Activated T-cell treated with anti-CD3 and anti-CD28 coated beads, Interleukin-2, amount 50 U/mL, for 48 hours (primary cell): ENCODE results near the gene TINAG.

ENCODE experiments used
- DNase-seq, 2 experiments: peaks; one replicate each; pipeline ENCODE4 v3.0.0-alpha.2; 2020

TINAG gene

DNA sequence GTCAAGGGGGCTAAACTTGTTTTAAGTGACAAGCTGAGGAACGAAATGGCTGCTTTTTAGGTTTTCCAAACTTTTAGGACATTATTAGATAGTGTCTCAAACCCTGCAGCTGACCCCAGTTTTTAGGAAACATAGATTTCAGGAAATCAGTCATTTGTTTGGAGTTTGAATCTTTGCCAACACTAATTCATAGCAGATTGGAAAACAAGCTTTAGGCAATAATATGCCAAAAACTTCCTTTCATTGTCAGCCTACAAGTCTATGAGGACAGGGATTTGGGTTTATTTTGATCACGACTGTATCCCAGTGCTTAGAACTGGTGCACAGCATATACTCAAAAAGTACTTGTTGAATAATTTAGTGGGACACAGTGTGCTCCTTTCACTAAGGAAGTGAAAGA is 123.2 kb downstream of the TINAG start:
- no peak for DNase-seq
